C4-2B (cell line): Measurements from ENCODE around the gene PPARA.

Experiments
- CTCF ChIP-seq: fragments of 450-650 bp; conservative IDR thresholded peaks from 2 replicates; pipeline ENCODE4 v1.5.1; 2017; ENCODE audit warnings: mild to moderate bottlenecking
- ZFX ChIP-seq: fragments of 450-650 bp; IDR thresholded peaks from 2 replicates; pipeline ENCODE4 v1.6.1; 2017

- TF ChIP-seq CTCF (no peak), ZFX (no peak)
These were observed 16.8 kb upstream of the PPARA start for GRCh38 chr22:46133588-46133855.
